GM12801 (cell line): ENCODE data around the gene CWC22.

Experiments
- CTCF ChIP-seq: IDR thresholded peaks from one replicate; pipeline ENCODE4 v1.5.1; 2011; ENCODE audit warnings: control low read depth; ENCODE audit not compliant: insufficient read length; ENCODE audit errors: extremely low read depth

Gene CWC22

DNA sequence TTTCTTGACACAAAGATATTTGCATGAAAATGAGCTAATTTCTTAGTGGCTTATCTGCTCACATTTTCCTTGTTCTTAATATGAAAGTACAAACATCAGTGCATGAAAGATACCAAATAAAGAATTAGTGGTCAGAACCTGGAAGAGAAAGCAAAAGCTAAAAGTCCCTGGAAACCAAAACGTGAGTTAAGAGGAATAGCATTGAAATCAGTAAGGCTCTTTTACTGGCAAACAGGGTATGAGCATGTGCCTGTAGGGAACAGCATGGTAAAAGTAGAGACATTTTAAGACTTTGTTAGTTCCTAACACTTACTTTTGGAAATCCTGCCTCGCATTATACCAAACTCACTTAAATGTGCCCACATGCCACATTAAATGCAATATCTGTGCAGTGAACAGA is 31.9 kb upstream of the CWC22 start:
- no peak for TF ChIP-seq CTCF

GRCh38 chr2:180033993-180034894 is 27.1 kb upstream of the CWC22 start:
- TF ChIP-seq CTCF: no peak

DNA sequence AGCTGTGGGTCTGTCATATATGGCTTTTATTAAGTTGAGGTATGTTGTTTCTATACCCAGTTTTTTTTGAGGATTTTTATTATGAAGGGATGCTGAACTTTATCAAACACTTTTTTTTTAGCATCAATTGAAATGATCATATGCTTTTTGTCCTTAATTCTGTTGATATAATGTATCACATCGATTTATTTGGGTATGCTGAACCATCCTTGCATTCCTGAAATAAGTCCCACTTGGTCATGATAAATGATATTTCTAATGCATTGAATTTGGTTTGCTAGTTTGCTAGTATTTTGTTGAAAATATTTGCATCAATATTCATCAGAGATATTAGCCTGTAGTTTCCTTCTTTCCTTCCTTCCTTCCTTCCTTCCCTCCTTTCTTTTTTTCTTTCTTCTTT is 22.5 kb upstream of the CWC22 start:
- no peak for TF ChIP-seq CTCF

- TF ChIP-seq CTCF: no peak
Observed at GRCh38 chr2:180021850-180022249, 14.8 kb upstream of the CWC22 start.

GRCh38 chr2:180017784-180018183 is 10.7 kb upstream of the CWC22 start:
- TF ChIP-seq CTCF: no peak

DNA sequence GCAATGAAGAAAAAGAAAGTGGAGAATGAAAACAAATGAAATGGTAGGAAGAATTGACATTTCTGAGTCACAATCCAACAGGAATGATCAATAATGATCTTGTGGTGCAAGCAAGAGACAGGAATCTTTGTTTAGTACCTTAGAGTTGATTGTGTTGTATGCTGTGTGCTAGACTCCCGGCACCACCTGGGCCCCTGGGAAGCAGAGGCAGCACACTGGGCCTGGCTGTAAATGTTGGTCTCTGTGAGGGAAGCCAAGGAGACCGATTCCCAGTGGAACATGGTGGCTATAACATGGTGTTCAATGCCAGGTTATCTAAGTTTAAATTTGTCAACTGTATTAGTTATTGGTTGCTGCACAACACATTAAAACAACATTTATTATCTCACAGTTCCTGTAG is 9.8 kb upstream of the CWC22 start:
- no peak for TF ChIP-seq CTCF

DNA sequence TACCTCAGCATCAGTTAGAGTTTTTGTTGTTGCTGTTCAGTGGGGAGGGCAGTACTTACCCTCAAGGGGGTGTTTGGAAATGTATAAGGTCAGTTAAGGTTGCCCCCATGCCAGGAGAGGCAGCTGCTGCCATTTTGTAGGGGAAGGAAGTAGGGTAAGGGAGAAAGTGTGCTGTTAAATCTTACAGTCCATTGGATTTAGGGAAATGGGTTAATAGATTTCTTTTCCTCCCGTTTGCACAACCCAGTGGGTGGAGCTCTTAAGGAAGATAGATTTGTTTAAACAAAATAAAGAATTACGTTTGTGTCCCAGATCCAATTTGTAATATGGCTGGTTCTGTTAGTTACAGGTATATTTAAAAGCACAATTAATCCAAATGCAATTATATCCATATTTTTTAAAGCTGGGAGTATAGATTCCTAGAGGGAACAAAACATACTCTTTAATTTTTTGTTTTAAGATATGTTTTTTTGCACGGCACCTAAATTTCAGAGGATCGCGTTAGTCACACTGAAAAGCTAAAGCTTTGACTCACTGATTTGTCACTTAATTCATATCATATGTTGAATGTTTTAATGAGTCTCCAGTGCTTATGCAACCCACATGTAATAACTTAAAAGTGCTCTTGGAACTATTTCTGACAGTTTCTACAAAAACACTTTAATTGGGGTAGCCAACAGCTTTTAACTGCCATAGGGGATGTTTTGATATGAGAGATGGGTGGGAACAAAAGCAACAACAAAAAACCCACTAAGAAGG is 9.0 kb upstream of the CWC22 start:
- TF ChIP-seq CTCF: no peak
